ENCODE measurements around the gene GINS1.

The GINS1 gene

DNA sequence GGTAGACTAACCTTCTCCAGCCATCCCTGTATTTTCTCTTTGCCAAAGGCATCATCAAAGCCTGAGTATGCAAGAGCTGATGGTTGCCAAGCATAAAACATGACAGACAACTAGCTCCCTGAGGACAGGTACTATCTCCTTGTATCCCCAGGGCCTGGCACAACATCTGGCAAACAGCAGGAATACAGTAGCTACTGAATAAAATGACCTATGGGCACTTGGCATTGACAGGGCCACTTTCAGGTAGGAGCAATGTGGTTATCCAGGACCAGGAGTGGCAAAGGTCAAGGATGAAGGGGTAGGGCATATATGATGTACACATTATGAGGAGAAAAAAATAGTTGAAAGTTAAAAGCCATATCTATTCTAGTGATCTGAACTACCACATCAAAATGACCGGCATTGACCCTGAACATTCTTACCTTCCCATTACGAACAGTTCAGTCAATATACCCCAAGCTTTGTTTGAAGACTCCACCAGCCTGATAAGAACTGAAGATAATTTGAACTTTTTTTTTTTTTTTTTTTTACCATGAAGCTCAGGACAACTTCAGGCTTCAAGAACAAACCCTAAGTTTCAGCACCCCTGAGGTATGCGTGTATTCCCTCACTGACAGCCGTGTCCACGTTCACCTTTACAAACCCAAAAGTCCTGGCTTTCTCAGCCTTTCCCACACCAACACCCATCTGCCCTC is 29.1 kb upstream of the GINS1 start:
- TF ChIP-seq, protein P1, sequence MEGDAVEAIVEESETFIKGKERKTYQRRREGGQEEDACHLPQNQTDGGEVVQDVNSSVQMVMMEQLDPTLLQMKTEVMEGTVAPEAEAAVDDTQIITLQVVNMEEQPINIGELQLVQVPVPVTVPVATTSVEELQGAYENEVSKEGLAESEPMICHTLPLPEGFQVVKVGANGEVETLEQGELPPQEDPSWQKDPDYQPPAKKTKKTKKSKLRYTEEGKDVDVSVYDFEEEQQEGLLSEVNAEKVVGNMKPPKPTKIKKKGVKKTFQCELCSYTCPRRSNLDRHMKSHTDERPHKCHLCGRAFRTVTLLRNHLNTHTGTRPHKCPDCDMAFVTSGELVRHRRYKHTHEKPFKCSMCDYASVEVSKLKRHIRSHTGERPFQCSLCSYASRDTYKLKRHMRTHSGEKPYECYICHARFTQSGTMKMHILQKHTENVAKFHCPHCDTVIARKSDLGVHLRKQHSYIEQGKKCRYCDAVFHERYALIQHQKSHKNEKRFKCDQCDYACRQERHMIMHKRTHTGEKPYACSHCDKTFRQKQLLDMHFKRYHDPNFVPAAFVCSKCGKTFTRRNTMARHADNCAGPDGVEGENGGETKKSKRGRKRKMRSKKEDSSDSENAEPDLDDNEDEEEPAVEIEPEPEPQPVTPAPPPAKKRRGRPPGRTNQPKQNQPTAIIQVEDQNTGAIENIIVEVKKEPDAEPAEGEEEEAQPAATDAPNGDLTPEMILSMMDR (conservative IDR thresholded peaks at IDR 0.05) = no peak
- H3K27ac ChIP-seq = no peak overlapping the region

DNA sequence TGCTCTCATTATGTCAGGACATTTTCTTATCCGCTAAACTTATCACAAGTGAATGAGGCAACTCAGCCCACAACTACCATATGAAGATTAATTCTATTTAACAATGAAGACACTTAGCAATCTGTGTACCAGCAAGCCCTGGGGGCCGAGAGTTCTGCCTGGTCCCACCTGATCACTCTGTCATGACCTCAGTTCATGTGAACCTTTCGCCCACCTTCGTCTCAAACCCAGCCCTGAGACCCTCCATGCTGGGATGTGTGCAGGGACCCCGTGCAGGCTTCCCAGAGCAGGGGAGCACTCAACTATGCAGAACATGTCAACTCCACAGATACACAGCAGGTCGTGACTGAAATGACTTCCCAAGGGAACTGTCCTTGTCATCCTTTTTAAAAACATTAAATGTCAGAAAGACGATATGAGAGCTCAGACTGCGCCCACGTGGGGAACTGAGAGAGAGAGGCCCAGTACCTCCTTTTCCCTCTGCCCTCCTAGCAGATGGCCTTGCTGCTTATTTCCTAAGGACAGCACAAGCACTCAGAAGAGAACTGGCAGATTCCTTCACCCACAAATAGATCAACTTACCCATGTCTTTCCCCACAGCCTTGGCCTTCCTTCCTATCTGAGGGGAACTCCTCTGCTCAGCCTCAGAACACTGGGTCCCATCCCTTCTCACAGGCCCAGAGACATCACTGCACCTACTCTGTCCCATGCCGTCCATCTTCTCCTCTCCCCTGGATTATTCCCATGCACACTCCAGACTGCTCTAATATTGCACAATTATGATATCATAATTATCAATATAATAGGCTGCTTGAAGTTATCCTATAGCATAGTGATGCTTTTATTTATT is 28.4 kb upstream of the GINS1 start:
- no peak overlapping the region for H3K27ac ChIP-seq
- TF ChIP-seq, protein P1 (conservative IDR thresholded peaks at IDR 0.05) = no peak

DNA sequence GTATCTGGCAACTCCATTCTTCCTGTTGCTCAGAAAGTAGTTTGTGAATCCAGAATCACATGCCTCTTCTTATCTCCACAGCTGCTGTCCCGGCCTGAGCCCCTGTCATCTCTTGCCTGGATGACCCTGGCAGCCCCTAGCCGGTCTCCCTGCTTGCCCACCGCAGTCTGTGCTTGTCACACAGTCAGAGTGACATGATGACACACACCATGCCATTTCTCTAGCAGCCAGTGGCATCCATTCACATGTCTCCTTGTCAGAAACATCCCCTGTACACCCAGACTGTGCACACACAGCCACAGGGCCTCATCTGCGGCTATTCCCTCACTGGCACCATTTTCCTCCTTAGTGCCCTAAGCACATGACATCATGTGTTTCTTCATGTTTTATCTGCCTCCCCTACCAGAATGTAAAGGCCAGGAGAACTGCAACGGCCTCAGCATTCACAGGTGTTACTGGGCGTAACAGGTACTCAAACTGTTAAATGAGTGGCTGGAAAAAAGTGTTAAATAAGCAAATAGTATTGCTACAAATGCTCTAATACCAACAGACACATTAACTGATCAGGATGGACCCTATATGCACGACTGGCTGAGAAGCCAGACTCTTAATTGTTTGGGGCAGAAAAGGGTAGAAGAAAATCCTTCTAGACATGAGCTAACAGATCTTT is 26.4 kb upstream of the GINS1 start:
- H3K27ac ChIP-seq = no peak overlapping the region
- TF ChIP-seq, protein P1 (conservative IDR thresholded peaks at IDR 0.05) = no peak

DNA sequence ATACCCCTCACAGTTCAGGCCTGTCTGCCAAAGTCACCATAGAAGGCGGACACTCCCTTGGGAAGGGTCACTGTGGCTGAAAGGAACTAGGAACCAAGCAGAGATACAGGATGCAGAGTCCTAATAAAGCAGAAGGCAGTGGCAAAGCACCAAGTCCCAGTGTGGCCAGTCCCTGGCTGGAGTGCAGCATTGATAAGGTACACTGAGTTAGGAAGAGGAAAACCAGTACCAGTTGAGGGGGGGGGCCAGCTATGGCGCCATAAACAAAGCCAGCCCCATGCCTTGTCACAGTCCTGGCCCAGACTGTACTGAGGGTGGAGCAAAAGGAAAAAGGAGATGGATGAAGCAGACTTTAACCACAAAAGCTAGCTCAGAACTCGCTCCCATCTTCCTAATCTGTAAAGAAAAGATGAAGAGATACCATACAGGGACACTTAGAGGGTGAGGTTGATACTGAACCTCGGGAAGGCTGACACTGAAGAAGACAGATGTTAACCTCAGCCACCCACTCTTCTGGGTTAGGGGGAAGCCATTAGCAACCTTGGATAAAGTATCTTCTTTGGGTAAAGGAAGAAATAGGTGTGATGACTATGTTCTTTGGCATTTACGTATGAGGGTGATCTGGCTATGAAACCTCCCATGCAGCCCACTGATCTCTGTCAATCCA is 24.6 kb upstream of the GINS1 start:
- TF ChIP-seq, protein P1 (conservative IDR thresholded peaks at IDR 0.05) = no peak

DNA sequence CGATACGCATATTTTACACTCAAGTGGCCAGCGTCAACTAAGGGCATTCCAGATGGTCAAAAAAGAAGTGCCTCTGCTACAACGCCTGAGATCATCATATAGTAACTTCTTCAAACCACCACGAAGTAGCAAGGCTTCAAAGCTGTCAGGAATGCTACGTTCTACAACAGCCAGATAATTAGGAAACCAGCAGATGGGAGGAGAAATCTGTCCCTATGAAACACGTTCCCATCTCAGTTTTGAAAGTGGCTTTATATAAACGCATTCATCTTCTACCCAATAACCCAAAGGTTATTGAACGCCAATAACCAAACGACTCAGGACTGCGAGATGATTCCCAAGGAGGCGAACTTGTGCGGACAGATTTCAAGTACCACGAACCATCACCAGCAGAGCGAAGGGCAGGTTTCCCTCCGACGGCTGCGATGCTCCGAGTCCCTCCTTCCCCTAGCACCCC is 18.0 kb upstream of the GINS1 start:
- peak overlapping the region; percentile 99 for H3K27ac ChIP-seq
- TF ChIP-seq, protein P1 (conservative IDR thresholded peaks at IDR 0.05) = no peak

More for the DNA sequence above, 24.6 kb upstream of the GINS1 start:
- peak overlapping the region; percentile 73 for H3K27ac ChIP-seq

DNA sequence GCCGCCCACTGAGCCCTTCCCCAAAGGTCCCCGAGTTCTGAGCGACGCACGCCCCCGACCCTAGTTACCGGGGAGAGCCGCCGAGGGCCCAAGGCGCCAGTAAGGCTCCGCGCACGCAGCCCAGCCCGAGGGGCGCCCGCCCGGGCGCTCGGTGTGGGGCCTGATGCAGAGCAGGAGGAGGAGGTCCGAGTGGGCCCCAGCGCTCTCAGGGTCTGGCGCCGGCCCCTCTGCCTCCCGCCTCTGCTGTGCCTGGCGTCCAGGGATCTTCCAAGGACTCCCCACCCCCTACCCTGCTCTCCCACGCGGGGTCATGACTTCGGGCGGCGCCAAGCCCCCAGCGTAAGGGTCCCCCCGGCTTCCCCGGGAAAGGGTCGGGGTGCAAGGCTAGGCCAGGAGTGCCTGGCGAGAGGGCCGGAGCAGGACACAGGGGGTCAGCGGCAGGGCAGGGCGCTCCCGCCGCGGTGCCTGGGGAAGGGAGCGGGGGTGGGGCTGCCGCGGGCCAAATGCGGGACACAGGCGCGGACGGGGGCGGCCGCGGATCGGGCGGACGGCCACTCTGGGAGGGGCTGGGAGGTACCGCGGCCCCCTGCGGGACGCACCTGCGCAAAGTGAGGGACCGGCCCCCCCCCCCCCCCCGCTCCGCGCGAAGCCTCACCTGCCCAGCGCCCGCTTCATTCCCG is 17.5 kb upstream of the GINS1 start:
- TF ChIP-seq, protein P1 (conservative IDR thresholded peaks at IDR 0.05) = no peak
- H3K27ac ChIP-seq = peak overlapping the region; percentile 99
